ENCODE measurements around the gene PRSS37.

The PRSS37 gene

GRCh38 chr7:141841385-141841784, at the start of gene PRSS37:
Gene PRSS37 (minus strand): TSS chr7:141841485. CDS start chr7:141841049, 436 bp downstream.
- no peak within 1 kb of the TSS for H3K4me3 ChIP-seq (replicated peaks; ENCODE audit: low read depth, low read length)
- DNase-seq (ENCODE audit: extremely low read depth, low read depth) = no peak
- no peak for TF ChIP-seq CTCF (IDR thresholded peaks at IDR 0.05; ENCODE audit: low read depth, low read length, missing control alignments)

- H3K4me3 ChIP-seq (replicated peaks; ENCODE audit: low read depth, low read length) = no peak overlapping the region
- DNase-seq (ENCODE audit: extremely low read depth, low read depth) = no peak
- no peak for TF ChIP-seq CTCF (IDR thresholded peaks at IDR 0.05; ENCODE audit: low read depth, low read length, missing control alignments)
Observed at GRCh38 chr7:141889321-141889720, 48.0 kb upstream of the PRSS37 start.

GRCh38 chr7:141884539-141885225, 43.4 kb upstream of the PRSS37 start:
- DNase-seq (ENCODE audit: extremely low read depth, low read depth) = no peak
- no peak overlapping the region for H3K4me3 ChIP-seq (replicated peaks; ENCODE audit: low read depth, low read length)
- no peak for TF ChIP-seq CTCF (IDR thresholded peaks at IDR 0.05; ENCODE audit: low read depth, low read length, missing control alignments)

- no peak for TF ChIP-seq CTCF (IDR thresholded peaks at IDR 0.05; ENCODE audit: low read depth, low read length, missing control alignments)
- H3K4me3 ChIP-seq (replicated peaks; ENCODE audit: low read depth, low read length) = no peak overlapping the region
- DNase-seq (ENCODE audit: extremely low read depth, low read depth) = no peak
Observed at GRCh38 chr7:141880960-141881359, 39.7 kb upstream of the PRSS37 start.

- no peak overlapping the region for H3K4me3 ChIP-seq (replicated peaks; ENCODE audit: low read depth, low read length)
- no peak for TF ChIP-seq CTCF (IDR thresholded peaks at IDR 0.05; ENCODE audit: low read depth, low read length, missing control alignments)
- no peak for DNase-seq (ENCODE audit: extremely low read depth, low read depth)
Observed at GRCh38 chr7:141877365-141877764, 36.1 kb upstream of the PRSS37 start.

- DNase-seq (ENCODE audit: extremely low read depth, low read depth) = no peak
- H3K4me3 ChIP-seq (replicated peaks; ENCODE audit: low read depth, low read length) = no peak overlapping the region
- TF ChIP-seq CTCF (IDR thresholded peaks at IDR 0.05; ENCODE audit: low read depth, low read length, missing control alignments) = no peak
Observed at GRCh38 chr7:141876371-141876770, 35.1 kb upstream of the PRSS37 start.

GRCh38 chr7:141875453-141875852, 34.2 kb upstream of the PRSS37 start:
- DNase-seq (ENCODE audit: extremely low read depth, low read depth) = no peak
- H3K4me3 ChIP-seq (replicated peaks; ENCODE audit: low read depth, low read length) = no peak overlapping the region
- no peak for TF ChIP-seq CTCF (IDR thresholded peaks at IDR 0.05; ENCODE audit: low read depth, low read length, missing control alignments)
